Measurements from ENCODE around the gene PXT1. TPM values are rescaled to one million over a fixed set of nuclear protein-coding genes. Genes with fewer than 3 reads are reported as not detected.
"Not testable (repeated sequence)": the region's sequence is repeated elsewhere in the genome, so short reads cannot be mapped to it uniquely, and the experiment has no call there.

Gene PXT1, protein sequence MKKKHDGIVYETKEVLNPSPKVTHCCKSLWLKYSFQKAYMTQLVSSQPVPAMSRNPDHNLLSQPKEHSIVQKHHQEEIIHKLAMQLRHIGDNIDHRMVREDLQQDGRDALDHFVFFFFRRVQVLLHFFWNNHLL
- total RNA-seq (2014; rRNA removed): 0.06 TPM in 1 of 2 replicates, not detected in the other
- 0.02 TPM for polyA plus RNA-seq (2012)

DNA sequence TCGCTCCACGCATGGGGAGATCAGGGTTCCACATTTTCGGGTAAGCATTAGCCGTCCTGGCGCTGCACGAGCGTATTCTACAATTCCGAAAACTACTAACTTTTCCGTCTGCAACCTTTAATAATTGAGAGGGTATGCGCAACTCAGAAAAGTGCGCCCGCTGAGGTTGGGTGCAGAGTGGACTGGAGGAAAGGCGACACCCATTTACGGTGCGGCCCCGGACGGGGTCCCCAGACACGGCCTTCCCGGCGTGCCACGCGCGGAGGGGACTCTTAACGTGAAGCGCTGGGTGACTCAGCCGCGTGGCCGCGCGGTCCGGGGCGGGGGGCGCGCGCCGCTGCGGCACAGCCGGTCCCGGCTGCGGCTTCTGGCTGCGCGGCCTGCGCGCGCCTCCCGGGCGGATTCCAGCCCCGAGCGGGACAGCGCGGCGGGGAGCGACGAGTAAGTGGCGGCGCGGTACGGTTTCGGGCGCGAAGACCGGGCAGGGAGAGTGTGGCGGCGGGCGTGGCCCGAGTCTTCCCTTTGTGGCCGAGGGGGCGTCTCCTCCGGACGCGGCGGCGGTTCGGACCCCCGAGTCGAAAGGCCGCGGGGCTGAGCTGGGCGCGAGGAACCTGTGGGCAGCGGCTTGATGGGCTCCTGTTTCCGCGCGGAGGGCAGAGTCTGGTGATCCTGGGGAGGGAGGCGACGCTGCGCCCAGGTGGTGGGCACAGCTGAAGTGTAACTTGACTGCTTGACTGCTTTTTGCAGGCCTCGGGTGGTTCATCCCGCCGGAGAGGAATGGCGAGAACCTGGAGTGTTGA is at the start of gene PXT1, which contains the start of gene KCTD20:
PXT1 (minus strand) TSS at position 184 of the 800 bp plus-strand sequence. CDS start 16,772 bp downstream, outside the sequence.
KCTD20 (plus strand) TSS at position 330 of the 800 bp plus-strand sequence. CDS start 27,098 bp downstream, outside the sequence.
- DNase-seq (ENCODE audit: low read depth): peak; percentile 84

DNA sequence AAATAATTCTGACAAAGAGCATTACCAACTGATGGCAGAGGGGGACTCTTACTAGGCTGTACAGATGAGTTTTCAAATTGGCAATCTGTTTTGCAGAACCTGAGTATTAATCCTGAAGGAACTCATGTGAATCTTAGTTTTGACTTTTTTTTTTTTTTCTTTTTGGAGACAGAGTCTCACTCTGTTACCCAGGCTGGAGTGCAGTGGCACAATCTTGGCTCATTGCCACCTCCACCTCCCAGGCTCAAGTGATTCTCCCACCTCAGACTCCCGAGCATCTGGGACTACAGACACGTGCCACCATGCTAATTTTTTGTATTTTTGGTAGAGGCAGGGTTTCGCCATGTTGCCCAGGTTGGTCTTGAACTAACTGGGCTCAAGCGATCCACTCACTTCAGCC is 49.4 kb upstream of the PXT1 start:
- DNase-seq (ENCODE audit: low read depth): no peak

DNA sequence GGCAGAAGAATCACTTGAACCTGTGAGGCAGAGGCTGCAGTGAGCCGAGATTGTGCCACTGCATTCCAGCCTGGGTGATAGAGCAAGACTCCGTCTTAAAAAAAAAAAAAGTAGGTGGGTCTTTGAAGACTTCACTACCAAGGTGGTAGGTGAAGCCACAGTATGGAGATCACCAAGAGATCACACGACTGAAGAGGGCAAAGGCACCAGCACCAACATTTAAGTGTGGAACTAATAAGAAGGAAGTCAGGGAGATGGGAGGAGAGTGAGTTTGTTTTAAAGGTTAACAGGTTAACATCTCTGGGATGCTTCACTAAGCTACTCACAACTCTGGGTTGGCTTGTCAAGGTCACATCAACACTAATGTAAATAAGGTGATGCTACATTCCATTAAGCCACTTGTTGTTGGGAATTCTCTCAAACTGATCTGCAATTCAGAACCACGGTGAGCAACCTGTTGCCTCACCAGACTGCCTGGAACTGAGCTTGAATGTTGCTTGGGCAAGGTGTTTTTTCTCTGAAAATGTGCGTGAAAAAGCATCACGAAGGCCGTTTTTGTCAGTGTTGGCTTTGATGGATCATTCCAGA is 48.8 kb upstream of the PXT1 start:
- DNase-seq (ENCODE audit: low read depth): no peak

DNA sequence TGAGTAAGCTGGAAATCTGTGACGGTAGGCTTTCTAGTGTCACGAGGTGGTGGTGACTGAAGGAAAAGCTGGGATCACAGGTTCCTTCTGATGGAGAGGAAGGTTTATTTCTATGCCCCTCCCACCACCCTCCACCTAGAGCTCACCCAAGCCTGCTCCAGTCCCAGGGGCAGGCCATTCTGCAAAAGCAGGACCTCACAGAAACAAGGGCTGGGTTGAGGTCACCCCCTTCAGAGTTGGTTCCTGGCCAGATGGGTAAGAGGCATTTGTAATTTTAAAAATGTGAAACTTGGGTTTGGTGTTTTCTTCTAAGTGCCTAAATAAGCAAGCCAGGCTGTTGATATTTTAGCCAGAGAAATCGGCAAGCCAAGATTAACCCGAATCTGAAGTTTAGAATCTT is 46.8 kb upstream of the PXT1 start:
- no peak for DNase-seq (ENCODE audit: low read depth)

DNA sequence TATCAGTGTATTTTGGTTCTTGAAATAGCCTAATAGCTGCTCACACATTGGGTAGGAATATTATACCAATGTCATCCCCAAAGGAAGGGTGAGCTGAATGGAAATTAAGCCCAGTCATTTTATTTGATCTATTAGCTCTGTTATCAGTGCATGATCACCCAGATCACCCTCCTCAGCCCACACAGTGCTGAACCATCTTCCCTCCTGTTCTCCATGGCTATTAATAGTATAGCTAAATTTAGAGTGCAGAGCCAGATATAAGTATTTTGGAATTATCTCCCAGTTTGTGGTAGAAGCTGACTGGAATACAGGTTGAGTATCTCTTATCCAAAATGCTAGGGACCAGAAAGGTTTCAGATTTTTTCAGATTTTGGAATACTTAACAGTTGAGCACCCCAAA is 45.6 kb upstream of the PXT1 start:
- DNase-seq (ENCODE audit: low read depth): no peak

DNA sequence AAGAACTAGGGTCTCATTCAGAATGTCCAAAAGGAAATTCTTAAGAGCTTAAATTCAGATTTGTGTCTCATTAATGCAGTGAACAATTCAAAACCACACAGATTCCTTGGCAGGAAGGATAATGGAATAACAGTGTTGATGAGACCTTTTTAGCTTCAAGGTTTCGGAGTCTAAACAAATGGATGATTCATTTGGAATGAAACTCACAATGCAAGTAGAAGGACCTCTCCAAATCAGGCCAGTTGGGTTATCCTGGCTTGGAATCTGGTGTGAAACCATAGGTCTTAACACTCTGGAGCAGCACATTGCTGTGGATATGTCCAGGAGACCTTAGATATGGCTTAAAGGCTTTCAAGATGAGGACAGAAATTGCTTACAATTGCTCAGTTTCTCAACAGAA is 45.0 kb upstream of the PXT1 start:
- no peak for DNase-seq (ENCODE audit: low read depth)

DNA sequence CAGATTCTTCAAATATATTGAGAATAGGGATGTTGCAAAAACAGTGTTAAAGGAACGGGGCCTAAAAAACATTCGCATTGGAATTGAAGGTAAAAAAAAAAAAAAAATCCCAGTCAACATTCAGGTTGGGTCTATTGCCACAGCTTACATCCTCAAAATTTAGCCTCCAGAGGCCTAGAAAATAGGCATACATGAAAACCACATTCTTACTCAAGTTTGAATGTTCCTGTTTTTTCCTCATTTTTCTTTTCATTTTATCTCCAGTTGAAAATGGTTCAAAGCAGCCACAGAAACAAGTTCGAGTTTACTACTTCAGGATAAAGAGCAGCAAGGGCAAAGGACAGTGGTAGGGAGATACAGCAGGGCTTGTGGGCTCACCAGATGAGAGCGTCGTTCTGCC is 42.1 kb upstream of the PXT1 start:
- DNase-seq (ENCODE audit: low read depth): no peak

DNA sequence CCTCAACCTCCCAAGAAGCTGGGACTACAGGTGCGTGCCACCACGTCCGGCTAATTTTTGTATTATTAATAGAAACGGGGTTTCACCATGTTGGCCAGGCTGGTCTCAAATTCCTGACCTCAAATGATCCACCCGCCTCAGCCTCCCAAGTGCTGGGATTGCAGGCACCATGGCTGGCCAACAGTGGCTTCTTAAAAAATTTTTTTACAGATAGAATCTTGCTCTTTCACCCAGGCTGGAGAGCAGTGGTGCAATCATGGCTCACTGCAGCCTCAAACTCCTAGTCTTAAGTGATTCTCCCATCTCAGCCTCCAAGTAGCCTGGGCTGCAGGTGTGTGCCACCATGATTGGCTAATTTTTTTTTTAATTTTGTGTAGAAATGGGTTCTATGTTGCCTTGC is 40.7 kb upstream of the PXT1 start:
- not testable (repeated sequence) for DNase-seq (ENCODE audit: low read depth)

DNA sequence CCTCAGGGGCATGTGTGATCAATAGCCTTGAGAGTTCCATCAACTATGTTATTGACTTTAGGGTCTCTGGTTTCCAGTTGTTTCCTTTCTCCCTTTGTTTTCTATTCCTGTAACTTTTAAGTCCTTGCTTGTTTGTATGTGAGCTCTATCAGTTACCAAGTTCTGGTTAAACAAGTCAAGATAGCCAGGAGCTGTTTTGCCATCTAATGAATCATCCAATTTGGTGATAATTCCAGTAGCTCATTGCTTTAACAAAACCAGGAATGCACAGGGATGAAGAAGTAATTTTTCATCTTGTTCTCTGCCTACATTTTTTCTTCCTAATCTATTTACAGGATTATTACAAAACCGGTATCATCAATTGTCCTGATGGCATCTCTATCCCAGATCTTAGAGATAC is 36.6 kb upstream of the PXT1 start:
- DNase-seq (ENCODE audit: low read depth): no peak

DNA sequence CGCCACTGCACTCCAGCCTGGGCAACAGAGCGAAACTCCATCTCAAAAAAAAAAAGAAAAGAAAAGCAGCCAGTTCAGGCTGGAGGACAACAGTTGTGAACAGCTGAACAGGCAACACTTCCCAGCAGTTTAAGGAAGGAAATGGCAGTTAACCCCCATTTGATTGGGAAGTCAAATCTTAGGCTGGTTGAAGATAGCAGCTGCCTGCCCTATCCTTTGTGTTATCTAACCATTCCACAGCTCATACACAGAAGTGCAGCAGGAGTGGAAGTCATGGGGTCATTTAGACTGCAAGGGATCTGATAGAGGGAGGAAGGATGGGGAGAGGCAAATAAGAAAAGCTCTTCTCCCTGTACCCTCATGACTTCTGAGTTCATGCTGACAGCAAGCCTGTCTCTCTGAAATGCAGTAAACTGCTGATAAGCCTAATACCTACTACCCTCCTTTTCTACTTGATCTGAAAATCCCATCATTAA is 35.4 kb upstream of the PXT1 start:
- peak; percentile 6 for DNase-seq (ENCODE audit: low read depth)

DNA sequence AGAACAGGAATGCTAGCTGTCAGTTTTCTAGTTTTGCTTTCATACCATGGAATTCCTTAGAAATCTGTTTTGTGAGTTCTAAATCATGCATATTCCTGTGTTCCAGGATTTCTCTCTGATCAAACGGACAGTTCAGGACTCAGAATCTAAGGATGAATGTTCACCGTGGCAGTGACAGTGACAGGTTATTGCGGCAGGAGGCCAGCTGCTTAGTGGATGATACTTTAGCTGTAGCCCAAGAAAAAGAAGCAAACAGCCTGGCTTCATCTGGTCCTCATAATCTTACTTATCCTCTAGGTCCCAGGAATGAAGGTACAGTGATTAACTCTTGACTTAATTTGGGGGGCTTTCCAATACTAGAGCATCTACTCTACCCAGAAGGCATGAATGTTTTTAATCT is 27.3 kb upstream of the PXT1 start:
- DNase-seq (ENCODE audit: low read depth): no peak

DNA sequence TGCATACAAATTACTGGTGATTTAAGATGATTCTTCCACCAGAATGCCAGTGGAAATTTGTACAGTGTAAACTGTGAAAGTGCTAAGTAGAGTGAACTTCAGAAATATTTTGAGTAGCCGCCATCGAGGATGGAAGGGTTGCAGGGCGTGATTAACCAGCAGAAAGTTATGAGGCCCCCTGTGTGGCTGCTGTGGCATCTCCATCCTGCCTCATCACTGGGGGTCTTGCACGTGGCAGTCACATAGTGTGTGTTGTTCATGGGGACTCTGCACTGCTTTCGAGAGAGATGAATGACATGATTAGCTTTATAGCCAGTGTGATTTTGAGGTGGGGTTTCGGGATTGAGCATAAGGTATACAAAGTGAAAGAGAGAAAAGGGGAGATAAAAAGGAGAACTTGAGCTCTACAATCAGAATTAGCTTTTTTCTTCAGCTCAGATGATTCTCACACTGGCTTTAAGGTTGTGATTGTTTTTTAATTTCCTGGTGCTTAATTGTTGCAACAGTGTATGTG is 26.6 kb upstream of the PXT1 start:
- no peak for DNase-seq (ENCODE audit: low read depth)

DNA sequence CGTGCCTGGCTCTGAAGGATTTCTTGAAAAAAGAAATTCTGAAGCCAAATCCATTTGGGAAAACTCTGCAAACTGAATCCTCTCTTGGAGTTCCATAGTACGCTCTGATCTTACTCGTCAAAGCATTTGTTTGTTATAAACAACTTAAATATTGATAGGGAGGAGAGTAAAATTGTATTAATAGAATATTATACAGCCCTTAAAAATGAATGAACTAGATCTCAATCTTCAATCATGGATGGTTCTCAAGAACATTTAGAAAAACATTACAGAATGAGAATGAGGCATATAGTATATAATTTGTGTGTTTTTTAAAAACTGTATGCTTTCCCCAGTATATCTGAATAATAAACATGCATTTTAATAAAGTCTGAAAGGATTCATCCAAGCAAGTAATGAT is 25.0 kb upstream of the PXT1 start:
- DNase-seq (ENCODE audit: low read depth): no peak

DNA sequence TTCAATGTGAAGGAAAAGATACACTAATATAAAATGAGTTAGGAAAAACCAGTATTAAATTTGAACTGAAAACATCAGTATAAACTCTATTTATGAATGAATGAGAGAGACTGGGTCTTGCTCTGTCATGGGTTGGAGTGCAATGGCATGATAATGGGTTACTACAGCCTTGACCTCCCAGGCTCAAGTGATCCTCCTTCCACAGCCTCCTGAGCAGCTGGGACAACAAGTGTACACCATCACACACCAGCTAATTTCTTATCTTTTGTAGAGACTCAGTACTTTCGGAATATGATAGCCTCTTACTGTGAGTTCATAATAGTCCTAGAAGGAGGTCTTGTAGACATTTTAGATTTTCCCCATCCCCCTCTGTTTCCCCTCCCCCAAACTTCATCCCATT is 21.6 kb upstream of the PXT1 start:
- DNase-seq (ENCODE audit: low read depth): peak; percentile 7

DNA sequence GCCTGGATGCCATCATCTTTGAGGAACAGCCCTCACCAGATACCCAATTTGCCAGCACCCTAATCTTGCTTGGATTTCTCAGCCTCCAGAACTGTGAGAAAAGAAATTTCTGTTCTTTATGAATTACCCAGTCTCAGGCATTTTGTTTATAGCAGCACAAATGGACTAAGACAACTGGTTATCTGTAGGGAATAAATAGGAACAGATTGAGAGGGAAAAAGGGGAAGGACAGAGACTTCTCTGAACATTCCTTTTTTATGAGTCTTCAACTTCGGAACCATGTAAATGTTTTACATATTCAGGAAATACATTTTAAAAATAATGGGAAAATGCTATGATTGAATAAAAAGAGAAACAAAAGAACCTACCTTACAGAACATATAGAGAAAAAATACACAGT is 21.0 kb upstream of the PXT1 start:
- peak; percentile 54 for DNase-seq (ENCODE audit: low read depth)

DNA sequence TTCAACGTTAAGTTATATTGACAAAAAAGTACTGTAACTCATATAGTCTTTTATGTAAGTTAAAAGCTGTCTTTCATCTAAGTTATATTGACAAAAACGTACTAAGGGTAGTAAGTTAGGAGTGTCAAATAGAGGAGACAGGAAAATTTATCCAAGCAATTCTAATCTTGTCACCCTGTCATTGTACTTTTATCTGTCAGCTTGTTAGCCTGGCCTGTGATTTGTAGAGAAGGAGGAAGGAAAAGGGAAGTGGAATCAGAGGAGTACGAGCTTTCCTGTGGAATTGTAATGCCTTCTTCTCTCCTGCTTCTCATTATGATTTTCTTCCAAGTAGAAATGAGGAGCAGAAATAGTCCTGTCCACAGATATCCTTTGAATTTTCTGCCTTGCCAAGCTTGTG is 19.0 kb upstream of the PXT1 start:
- no peak for DNase-seq (ENCODE audit: low read depth)

DNA sequence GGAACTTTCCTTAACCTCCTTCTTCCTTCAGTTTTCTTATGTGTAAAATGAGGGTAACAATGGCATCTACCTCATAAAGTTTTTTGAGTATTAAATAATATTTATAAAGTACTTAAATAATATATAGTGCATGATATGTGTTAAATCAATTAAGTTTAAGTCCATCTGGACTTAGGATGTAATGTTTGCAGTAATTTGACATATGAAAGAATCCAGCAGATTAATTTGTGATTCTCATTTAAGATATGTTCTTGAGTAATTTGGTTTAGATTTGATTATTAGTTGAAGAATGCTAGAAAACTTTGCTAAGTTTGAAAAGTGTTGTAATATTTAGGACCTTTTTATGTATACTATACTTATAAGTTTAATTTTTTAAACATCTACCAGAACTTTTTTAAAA is 18.3 kb upstream of the PXT1 start:
- no peak for DNase-seq (ENCODE audit: low read depth)

DNA sequence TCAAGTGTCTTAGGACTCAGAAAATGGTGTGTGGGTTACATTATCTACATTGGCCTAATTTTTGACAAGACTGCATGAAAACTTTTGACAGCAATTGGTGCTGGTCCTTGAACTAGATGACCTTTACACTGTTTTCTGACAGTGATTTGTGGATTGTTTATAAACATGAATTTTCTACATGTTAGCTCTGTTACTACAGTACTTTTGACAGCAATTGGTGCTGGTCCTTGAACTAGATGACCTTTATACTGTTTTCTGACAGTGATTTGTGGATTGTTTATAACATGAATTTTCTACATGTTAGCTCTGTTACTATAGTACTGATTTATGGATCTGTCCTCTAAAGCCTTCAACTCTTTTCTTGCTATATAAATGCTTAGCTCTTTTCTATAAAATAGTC is 16.8 kb upstream of the PXT1 start:
- no peak for DNase-seq (ENCODE audit: low read depth)

DNA sequence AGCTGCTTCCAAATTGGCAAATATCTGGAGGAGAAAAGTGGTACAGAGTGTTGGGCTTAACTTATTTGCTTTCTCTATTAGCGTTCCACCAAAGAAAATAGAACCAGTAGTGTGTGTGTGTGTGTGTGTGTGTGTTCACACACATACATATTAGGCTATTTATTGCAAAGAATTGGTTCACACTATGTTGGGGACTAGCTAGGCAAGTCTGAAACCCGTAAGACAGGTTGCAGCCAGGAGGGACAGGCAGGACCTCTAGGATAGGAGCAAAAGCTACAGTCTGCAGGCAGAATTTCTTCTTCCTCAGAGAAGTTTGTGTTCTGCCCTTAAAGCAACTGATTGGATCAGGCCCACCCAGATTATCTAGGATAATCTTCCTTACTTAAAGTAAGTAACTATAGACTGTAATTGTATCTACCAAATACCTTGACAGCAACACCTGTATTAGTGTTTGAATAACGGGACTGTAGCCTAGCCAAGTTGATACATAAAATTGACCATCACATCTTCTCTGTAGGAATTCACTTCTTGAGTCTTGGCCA is 12.9 kb upstream of the PXT1 start:
- no peak for DNase-seq (ENCODE audit: low read depth)

DNA sequence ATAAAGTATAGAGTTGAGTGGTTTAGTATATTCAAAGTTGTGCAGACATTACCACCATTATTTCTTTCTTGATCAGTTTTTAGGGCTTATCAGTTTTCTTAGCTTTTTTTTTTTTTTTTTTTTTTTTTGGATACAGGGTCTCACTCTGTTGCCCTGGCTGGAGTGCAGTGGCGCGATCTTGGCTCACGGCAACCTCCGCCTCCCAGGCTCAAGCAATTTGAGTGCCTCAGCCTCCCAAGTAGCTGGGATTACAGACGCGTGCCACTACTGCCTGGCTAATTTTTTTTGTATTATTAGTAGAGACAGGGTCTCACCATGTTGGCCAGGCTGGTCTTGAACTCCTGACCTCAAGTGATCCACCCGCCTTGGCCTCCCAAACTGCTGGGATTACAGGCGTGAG is 10.2 kb upstream of the PXT1 start:
- DNase-seq (ENCODE audit: low read depth): not testable (repeated sequence)

DNA sequence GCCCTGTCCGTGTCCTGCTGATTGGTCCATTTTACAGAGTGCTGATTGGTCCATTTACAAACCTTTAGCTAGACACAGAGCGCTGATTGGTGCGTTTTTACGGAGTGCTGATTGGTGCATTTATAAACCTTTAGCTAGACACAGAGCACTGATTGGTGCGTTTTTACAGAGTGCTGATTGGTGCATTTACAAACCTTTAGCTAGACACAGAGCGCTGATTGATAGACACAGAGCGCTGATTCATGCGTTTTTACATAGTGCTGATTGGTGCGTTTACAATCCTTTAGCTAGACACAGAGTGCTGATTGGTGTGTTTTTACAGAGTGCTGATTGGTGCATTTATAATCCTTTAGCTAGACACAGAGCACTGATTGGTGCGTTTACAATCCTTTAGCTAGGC is 6.5 kb upstream of the PXT1 start:
- DNase-seq (ENCODE audit: low read depth): not testable (repeated sequence)

DNA sequence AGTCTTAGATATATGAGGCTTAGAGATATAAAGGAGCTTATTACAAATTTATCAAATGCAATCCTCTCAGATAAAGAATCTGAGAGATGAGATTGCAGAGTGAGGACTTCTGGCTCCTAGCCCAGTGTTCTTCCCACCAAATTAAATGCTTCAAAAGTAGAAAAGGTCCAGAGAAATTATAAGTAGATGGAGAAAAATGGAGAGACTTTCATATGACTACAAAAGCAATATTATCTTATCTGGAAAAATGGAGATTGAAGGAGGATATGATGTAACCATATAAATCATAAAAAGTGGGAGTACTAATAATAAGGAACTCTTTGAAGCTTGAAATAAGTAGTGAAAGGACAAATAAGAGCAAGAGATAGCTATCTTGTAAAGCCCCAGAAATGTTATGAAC is 3.0 kb upstream of the PXT1 start:
- DNase-seq (ENCODE audit: low read depth): no peak

Data from LHCN-M2 (cell line).